Measurements from ENCODE around the gene AP1G2.

DNA sequence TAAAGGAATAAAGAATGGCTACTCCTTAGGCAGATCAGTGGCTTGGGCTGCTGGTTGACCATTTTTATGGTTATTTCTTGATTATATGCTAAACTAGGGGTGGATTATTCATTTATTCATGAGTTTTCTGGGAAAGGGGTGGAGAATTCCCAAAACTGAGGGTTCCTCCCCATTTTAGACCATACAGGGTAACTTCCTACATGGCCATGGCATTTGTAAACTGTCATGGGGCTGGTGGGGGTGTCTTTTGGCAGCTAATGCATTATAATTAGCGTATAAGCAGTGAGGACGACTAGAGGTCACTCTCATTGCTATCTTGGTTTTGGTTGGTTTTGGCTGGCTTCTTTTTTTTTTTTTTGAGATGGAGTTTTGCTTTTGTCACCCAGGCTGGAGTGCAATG lies 36.6 kb upstream of the AP1G2 start:
- TF ChIP-seq, protein P1, sequence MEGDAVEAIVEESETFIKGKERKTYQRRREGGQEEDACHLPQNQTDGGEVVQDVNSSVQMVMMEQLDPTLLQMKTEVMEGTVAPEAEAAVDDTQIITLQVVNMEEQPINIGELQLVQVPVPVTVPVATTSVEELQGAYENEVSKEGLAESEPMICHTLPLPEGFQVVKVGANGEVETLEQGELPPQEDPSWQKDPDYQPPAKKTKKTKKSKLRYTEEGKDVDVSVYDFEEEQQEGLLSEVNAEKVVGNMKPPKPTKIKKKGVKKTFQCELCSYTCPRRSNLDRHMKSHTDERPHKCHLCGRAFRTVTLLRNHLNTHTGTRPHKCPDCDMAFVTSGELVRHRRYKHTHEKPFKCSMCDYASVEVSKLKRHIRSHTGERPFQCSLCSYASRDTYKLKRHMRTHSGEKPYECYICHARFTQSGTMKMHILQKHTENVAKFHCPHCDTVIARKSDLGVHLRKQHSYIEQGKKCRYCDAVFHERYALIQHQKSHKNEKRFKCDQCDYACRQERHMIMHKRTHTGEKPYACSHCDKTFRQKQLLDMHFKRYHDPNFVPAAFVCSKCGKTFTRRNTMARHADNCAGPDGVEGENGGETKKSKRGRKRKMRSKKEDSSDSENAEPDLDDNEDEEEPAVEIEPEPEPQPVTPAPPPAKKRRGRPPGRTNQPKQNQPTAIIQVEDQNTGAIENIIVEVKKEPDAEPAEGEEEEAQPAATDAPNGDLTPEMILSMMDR (IDR thresholded peaks at IDR 0.05; ENCODE audit: low read depth, low read length): no peak
- TF ChIP-seq EZH2phosphoT487 (IDR thresholded peaks at IDR 0.05; ENCODE audit: low read depth): no peak
